NCI-H345 (cell line): ENCODE measurements around the gene CNTROB.
"Not testable (repeated sequence)": the region's sequence is repeated elsewhere in the genome, so short reads cannot be mapped to it uniquely, and the experiment has no call there.

ENCODE experiments used
- DNase-seq: peaks from one replicate; lab custom pipeline; 2025; lab: John Stamatoyannopoulos, UW

The CNTROB gene

DNA sequence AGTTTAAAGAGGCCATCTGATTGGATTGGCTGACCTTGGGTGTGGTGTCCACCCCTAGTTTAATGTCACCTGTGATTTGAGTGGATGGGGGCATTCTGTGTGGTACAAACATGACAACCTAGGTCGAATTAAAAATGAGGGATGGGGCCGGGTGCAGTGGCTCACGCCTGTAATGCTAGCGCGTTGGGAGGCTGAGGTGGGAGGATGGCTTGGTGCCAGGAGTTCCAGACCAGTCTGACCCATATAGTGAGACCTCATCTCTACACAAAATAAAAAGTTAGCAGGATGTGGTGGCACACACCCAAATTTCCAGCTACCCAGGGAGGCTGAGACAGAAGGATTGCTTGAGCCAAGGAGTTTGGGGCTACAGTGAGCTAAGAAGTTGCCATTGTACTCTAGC is 14.4 kb downstream of the CNTROB start:
- no peak for DNase-seq

DNA sequence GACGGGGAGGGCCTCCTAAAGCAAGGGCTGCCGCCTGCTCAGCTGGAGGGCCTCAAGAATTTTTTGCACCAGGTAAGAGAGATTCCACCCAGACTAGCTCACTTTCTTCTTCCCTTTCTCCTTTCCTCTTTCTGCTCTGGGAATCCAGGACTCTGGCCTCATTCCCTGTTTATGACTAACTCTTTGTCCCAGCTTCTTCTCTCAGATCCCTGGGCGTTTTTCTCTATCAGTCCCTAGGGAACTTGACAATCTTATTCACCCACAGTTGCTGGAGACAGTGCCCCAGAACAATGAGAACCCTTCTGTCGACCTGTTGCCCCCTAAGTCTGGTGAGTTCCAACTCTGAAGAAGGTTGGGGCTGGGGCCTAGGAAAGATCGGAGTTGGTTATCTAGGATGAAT is 15.6 kb downstream of the CNTROB start:
- DNase-seq: no peak

DNA sequence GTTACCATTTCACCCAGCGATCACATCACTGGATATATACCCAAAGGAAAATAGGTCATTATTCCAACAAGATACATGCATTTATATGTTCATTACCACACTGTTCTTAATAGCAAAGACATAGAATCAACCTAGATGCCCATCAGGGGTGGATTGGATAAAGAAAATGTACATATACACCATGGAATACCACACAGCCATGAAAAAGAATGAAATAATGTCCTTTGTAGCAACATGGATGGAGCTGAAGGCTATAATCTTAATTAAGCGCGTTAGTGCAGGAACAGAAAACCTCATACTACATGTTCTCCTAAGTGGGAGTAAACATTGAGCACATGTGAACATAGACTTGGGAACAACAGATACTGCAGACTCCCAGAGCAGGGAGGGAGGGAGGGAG is 18.6 kb downstream of the CNTROB start:
- DNase-seq: no peak

DNA sequence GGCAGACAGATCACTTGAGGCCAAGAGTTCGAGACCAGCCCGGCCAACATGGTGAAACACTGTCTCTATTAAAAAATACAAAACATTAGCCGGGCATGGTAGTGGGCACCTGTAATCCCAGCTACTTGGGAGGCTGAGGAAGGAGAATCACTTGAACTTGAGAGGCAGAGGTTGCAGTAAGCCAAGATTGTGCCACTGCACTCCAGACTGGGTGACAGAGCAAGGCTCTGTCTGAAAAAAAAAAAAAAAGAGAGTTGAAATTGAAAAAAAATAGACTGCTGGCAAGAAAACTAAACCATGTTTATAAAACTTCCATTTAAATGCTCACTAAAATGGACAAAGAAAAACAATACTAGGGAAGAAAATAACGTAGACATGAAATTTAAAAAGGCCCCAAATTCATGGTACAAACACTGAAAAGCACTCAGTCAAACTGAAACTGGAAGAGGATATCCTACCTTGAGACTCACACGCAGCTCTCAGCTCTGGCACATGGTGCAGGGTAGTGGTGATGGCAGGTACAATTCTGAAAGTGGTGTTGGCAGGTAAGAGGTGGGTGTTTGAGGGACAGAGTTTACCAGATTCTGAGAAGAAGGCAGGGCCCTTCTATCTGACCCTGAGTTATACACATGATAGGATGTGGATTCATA is 19.3 kb downstream of the CNTROB start:
- no peak for DNase-seq

DNA sequence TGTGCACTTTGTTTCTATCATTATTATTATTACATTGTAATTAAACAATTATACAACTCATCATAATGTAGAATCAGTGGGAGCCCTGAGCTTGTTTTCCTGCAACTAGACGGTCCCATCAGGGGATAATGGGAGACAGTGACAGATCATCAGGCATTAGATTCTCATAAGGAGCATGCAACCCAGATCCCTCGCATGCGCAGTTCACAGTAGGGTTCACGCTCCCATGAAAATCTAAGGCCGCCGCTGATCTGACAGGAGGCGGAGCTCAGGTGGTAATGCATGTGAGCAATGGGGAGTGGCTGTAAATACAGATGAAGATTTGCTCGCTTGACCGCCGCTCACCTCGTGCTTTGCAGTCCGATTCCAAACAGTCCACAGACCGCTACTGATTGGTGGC is 21.3 kb downstream of the CNTROB start:
- DNase-seq: not testable (repeated sequence)

DNA sequence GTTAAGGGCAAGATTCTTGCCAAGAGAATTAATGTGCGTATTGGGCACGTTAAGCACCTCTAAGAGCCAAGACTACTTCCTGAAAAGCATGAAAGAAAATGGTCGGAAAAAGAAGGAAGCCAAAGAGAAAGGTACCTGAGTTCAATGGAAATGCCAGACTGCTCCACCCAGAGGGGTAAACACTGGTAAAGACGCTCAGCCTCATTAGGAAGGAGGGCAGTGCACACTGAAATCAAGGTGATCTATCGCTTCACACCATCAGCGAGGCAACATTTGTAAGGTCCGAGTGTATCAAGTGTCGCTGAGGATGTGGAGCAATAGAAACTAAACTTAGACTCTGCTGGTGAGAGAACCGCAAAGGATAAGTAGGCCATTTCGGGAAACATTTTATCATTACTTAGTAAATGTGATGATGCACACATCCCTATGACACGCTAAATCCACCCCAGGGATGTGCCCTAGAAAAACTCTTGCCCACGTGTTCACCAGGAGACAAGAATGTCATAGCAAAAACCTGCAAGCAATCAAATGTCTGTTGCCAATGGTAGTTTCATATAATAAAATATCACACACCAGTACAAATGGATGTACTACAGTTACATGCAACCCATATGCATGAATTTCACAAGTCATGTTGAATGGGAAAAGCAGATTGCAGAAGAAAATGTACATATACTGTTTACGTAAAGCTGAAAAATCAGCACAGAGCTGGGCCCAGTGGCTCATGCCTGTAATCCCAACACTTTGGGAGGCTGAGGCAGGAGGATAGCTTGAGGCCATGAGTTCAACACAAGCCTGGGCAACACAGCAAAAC is 23.6 kb downstream of the CNTROB start:
- no peak for DNase-seq

DNA sequence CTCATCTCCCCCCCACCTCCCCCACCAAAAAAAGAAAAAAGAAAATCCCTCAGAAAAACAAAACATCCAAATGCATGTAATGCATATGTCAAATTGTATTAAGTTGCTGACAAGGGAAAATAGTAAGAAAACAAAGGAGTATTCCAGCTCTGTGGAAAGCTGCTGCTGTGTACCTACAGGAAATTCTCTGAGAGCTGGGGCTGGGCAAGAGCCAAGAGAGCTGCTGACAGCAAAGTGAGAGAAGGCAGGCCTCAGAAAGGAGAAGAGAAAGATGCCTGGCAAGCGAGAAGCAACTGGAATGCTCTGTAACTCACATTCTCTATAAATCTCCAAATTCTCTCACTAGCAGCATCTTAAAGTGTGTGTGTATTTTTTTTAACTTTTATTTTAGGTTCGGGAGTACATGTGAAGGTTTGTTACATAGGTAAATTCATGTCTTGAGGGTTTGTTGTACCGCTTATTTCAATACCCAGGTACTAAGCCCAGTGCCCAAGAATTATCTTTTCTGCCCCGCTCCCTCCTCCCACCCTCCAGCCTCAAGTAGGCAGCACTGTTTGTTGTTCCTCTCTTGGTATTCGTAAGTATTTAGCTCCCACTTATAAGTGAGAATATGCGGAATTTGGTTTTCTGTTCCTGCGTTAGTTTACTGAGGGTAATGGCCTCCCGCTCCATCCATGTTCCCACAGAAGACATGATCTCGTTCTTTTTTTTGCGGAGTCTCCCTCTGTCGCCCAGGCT is 24.4 kb downstream of the CNTROB start:
- no peak for DNase-seq

DNA sequence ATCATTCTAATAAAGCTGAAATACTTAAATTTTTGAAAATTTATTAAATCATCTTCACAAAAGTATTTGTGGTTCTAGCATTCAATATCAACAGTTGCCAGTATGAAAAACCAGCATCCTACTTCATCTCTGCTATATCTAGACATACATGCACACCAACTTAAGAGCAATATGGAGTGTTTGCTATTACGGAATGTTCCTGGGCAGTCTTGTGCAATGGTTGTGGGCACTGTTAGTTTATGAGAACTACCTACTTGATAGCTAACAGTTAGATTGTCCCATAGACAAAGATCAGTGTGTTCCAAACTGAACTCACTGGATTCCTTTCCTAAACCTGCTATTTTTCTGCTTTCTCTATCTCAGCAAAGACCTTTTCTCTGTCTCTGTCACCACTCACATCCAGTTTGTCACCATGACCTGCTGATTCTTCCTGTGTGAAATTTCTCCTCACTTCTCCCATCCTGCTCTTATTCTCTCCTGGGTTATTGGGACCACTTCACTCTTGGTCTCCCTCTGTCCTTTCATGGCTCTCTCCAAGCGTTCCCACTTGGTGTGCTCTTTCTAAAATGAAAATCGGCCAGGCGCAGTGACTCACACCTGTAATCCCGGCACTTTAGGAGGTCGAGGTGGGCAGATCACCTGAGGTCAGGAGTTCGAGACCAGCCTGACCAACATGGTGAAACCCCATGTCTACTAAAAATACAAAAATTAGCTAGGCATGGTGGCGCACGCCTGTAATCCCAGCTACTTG is 27.7 kb downstream of the CNTROB start:
- no peak for DNase-seq

DNA sequence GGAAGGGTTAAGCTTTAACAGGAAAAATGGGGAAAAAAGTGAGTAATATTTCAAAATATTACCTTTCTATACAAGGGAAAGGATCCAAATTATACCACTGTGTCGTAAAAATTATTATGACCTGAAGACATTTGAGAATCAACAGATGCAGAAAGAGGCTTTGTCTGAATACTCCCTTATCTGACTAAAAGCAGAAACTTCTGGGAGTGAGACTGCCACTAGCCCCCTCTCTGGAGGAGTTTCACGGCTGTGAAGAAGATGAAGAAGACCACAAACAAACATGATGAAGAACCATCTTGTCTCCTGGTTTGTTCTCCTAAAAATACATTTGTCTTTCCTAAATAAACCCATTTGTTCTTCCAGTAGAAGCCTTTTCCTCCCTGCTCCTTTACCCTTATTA is 29.4 kb downstream of the CNTROB start:
- no peak for DNase-seq

DNA sequence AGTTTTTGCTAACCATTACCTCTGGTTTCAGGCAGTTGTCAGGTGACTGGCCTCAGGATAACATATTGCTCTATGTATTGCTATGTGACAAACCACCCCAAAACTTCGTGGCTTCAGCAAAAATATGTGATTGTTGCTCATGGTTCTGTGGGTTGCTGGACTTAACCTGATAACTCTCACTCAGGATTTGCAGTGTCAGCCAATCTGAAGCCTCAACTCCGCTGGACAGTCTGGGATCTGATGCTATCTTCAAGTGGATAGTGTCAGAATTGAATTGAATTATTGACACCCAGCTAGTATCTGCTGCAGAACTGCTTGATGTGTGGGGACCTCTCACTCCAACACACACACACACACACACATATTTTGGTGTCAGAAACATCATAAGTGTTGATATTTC is 35.7 kb downstream of the CNTROB start:
- no peak for DNase-seq

DNA sequence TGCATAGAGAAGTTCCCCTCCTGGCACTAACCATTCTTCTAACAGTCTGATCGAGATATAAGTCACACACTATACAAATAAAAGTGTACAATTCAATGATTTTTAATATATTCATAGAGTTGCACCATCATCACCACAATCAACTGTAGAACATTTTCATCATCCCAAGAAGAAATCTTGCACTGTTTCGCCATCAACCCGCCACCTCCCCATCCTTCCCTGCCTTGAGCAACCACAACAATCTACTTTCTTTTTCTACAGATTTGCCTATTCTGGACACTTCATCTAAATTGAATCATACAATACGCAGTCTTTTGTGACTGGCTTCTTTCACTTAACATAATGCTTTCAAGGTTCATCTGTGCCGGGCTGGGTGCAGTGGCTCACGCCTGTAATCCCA is 37.4 kb downstream of the CNTROB start:
- no peak for DNase-seq

DNA sequence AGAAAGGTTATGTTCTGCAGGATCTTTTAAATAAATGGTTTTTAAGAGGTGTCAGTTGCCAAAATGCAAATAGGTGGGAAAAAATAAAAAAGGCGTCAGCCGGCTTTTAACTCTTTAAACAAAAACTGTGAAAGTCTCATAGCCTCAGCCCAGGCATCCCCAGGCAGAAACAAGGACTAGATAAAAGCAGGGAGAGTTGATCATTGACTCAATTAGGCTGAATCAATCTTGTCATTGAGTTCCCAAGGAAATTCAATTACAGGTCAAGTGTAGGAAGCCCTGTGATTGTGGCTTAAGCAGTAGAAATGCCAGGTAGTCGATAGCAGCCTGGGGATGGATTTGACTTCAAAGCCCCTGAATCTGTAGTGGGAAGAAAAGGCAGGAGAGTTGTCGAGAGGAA is 39.6 kb downstream of the CNTROB start:
- DNase-seq: no peak

DNA sequence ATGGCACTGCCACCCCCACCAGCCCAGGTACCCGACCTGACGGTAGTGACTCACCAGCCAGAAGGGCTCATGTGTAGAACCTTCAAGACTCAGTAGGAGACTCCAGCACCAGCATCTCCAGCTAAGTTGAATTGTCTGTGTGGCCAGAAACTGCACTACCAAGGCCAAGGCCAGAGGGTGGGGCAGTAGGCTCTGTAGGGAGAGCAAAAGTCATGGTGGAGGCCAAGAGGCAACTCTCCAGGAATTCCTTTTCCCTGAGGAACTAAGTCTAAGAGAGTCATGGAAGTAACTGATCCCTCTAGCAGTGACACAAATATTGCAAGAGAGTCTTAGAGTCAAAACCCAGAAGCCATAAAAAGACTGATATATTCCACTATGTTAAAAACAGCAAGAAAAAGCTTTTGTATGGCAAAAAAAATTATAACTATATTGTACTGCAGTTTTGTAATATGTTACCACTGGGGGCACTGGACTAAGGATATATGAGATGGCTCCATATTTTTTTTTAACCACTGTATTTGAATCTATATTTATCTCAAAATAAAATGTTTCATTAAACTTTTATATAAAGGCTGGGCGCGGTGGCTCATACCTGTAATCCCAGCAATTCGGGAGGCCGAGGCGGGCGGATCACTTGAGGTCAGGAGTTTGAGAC is 40.3 kb downstream of the CNTROB start:
- DNase-seq: no peak

DNA sequence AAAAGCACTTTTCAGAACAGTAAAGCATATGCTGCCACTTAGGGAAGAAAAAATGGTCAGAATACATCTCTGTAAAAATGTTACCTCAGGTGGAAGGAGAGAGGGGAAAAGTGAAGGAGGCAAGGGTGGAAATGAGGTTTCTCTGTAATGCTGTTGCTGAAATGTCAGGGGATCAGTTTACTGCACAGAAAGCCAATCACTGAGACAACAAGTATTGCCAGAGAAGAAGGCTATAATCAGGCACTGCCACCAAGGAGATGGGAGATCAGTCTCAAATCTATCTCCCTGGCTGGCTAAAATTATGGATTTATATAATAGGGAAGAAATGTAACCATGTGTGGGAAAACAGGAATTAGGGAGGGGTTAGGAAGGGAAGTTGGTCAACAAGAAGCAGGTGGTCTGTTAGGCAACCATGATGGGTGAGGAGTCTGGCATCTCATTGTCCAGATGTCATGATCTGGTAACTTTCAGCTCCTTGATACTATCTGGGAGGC is 42.7 kb downstream of the CNTROB start:
- DNase-seq: no peak

DNA sequence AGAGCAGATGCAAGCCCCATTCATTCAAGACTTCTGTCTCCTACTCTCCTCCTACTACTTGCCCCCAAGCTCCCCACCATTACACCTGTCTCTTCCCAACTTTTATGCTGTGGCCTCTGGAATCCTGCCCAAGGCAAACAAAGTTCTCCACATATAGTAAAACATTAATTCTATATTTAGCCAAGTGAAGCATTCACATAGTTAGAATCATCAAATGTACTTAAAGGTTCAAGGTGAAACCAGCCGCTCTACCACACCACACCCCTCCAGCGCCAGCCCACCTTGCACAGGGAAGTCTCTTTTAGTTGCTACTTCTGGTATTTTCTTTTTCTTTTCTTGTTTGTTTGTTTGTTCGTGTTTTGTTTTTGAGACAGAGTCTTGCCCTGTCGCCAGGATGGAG is 45.0 kb downstream of the CNTROB start:
- DNase-seq: no peak

DNA sequence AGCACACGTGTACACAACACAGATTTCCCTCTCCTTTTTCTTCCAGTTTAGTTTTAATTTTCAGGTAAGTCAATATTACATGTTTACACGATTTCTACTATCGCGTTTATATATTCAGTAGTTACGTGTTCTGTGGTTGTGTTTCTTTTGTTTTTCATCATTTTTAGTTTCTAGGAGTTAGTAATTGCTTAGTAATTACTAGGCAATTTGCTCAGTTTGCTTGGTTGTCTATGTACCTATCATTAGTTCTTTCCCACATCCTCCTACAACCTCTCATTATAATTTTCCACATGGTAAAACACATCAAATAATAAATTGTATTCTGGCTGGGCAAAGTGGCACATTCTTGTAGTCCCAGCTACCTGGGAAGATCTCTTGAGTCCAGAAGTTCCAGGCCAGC is 45.8 kb downstream of the CNTROB start:
- DNase-seq: no peak

DNA sequence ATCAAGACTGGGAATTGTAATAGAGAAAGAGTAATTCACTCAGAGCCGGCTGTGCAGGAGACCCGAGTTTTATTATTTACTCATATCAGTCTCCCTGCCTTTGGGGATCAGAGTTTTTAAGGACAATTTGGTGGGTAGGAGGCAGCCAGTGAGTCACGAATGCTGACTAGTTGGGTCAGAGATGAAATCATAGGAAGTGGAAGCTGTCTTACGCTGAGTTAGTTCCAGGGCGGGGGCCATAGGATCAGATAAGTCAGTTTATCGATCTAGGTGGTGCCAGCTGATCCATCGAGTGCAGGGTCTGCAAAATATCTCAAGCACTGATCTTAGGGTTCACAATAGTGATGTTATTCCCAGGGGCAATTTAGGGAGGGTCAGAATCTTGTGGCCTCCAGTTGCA is 50.2 kb downstream of the CNTROB start:
- DNase-seq: no peak

DNA sequence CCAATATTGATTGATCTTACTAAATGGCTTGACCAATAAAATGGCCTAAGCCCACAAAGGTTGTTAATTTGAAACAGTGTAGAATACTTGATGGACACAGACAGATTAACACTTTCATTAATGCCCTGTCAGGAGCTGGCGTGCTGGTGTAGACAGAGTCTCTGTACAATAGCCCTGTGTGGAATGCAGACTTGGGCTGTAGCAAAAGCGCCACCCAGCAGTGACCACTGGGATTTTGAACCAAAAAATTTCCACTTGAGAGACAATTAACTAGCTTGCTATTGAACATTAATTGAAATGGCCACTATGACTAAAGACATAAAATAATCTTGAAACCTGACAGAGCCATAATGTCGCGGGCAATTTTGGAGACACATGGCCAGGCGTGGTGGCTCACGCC is 50.7 kb downstream of the CNTROB start:
- DNase-seq: no peak

DNA sequence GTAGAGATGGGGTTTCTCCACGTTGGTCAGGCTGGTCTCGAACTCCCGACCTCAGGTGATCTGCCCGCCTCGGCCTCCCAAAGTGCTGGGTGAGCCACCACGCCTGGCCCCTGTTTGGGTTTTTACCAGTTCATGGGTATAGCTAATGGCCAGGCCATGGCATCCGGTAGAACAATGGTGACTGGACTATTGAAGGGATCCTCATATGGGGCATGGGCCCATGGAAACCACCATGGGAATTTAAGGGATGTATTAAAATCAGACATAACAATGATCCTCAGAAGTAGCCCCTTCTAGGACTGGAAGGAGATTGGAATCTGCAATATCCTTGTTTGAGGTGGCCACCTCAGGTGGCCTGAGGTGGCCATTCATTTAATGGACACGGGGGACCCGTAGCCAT is 52.9 kb downstream of the CNTROB start:
- no peak for DNase-seq

DNA sequence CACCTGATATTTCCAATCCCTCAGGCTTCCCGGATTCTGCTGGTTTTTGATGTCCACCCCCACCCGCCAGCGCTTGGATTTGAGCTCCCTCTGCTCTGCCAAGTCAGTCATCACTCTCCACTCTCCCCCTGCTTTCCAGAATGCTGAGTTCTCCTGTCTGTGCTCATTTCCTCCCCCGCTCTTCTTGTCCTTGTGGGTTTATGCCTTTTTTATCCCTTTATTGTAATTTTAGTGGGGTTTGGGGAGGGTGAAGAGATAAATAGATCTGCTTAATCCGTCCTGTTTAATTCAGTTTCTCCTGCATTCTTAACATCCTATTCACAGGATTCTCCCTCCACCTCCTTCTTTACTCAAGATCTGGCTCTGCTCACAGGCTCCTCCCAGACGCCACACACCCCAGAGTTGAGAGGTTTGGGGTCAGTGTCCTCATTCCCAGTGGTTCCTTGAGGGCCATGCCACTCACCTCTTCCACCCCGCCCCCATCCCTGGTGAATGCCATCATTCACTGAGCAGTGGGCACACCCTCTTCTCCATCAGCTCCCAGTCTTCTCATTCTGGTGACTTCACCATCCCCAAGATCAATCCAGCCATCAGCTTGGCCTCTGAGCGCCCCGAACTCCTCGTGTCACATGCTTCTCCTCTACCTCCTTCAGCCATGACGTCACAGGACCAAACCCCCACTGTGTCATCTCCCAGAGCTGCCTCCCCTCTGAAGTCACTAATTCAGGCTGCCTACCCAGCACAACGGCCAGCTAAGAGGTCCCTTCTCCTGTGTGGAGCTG is 55.3 kb downstream of the CNTROB start:
- no peak for DNase-seq

DNA sequence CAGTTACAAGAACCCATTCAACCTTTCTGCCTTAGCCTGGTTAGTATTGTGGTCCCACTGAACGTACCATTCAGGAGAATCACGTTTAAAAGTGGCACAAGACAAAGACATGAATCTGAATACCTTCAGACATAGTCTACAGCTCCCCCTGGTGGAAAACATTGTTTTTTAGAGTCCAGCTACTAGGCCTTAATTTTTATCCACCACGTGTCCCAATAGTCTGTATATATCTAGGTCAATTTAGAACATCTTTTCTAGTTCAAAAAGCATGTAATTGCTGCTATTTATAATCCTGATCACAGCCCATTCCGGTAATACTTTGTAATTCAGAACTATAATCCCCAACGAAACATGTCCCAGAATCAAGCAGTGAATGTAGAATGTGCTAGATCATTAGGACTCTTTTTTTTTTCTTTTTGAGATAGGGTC is 56.8 kb downstream of the CNTROB start:
- DNase-seq: peak; percentile 73
